ENCODE measurements around the gene SFT2D2. TPM values are rescaled to one million over a fixed set of nuclear protein-coding genes. Genes with fewer than 3 reads are reported as not detected.

Gene SFT2D2
- total RNA-seq, 1 donor from 2014 or later, result 36.8 TPM

DNA sequence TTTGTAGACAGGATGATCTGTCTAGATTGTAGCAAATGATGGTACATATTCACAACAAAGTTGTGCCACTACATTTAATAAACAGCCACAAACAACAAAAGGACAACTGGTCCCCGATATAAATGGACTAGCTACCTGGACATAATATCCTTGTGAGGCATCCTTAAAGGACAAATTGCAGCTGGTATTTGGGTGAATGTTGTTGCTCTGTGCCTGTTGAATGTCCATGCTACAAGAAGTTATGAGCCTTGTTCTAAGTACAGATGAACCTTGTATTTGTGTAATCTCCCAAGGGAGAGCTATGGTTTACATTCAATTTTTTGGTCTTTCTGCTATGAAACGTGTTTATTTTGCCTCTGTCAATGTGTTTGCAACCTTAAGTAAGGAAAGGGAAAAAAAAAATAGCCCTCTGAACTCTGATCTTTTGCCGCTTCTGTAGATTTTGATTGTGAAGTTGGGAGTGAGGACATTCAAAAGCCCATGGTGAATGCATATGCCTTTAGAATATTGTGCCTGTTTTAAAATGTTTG, 26.5 kb downstream of the SFT2D2 start:
- TF ChIP-seq, protein P1, sequence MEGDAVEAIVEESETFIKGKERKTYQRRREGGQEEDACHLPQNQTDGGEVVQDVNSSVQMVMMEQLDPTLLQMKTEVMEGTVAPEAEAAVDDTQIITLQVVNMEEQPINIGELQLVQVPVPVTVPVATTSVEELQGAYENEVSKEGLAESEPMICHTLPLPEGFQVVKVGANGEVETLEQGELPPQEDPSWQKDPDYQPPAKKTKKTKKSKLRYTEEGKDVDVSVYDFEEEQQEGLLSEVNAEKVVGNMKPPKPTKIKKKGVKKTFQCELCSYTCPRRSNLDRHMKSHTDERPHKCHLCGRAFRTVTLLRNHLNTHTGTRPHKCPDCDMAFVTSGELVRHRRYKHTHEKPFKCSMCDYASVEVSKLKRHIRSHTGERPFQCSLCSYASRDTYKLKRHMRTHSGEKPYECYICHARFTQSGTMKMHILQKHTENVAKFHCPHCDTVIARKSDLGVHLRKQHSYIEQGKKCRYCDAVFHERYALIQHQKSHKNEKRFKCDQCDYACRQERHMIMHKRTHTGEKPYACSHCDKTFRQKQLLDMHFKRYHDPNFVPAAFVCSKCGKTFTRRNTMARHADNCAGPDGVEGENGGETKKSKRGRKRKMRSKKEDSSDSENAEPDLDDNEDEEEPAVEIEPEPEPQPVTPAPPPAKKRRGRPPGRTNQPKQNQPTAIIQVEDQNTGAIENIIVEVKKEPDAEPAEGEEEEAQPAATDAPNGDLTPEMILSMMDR (IDR thresholded peaks at IDR 0.05; ENCODE audit: unreplicated experiment), result no peak
- DNase-seq (ENCODE audit: low spot score), result no peak
- Mint-ChIP-seq H3K4me1 (ENCODE audit: unreplicated experiment) (no peaks in the 10 kb centered on the region), H3K27ac (ENCODE audit: unreplicated experiment) (no peak overlapping the region), H3K9me3 (ENCODE audit: unreplicated experiment) (peaks cover 4% of the 10 kb centered on the region), H3K36me3 (ENCODE audit: low read depth, unreplicated experiment) (peaks cover 12% of the 10 kb centered on the region), H3K27me3 (ENCODE audit: unreplicated experiment) (no peaks in the 10 kb centered on the region), H3K4me3 (ENCODE audit: unreplicated experiment) (no peak overlapping the region)

DNA sequence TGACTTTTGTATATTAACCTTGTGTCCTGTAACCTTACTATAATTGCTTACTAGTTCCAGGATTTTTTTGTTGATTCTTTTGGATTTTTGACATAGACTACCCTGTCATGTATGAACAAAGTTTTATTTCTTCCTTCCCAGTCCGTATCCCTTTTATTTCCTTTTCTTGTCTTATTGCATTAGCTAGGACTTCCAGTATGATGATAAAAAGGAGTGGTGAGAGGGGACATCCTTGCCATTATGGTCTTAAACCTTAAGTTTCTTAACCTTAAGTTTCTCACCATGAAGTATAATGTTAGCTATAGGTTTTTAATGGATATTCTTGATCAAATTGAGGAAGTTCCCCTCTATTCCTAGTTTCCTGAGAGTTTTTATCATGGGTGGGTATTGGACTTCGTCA, 30.4 kb downstream of the SFT2D2 start:
- Mint-ChIP-seq H3K27me3 (ENCODE audit: unreplicated experiment) (no peaks in the 10 kb centered on the region), H3K9me3 (ENCODE audit: unreplicated experiment) (peaks cover 4% of the 10 kb centered on the region), H3K36me3 (ENCODE audit: low read depth, unreplicated experiment) (peaks cover 10% of the 10 kb centered on the region), H3K4me1 (ENCODE audit: unreplicated experiment) (no peaks in the 10 kb centered on the region), H3K4me3 (ENCODE audit: unreplicated experiment) (no peak overlapping the region), H3K27ac (ENCODE audit: unreplicated experiment) (no peak overlapping the region)
- no peak for DNase-seq (ENCODE audit: low spot score)
- TF ChIP-seq, protein P1 (IDR thresholded peaks at IDR 0.05; ENCODE audit: unreplicated experiment), result no peak

DNA sequence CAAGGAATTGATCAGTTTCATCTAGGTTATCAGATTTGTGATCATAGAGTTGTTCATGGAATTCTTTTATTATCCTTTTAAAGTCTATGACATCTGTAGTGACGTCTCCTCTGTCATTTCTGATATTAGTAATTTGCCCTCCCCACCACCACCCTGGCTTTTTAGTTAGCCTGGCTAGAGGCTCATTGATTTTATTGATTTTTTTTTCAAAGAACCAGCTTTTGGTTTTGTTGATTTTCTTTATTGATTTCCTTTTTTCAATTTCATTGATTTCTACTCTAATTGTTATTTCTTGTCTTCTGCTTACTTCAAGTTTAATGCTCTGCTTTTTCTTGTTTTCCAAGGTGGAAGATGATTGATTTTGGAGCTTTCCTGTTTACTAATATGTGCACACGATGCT, 31.6 kb downstream of the SFT2D2 start:
- H3K36me3 Mint-ChIP-seq (ENCODE audit: low read depth, unreplicated experiment), result peaks cover 10% of the 10 kb centered on the region
- no peaks in the 10 kb centered on the region for H3K4me1 Mint-ChIP-seq (ENCODE audit: unreplicated experiment)
- no peak overlapping the region for H3K4me3 Mint-ChIP-seq (ENCODE audit: unreplicated experiment)

DNA sequence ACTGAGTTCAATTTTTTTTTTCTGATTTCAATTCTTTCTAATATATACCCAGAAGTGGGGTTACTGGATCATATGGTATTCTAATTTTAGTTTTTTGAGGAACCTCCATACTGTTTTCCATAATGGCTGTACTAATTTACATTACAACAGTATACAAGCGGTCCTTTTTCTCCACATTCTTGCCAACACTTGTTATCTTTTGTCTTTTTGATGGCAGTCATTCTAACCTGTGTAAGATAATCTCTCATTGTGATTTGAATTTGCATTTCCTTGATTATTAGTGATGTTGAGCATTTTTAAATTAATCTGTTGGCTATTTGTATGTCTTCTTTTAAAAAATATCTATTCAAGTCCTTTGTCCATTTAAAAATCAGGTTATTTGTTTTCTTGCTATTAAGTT, 33.8 kb downstream of the SFT2D2 start:
- no peak overlapping the region for H3K27ac Mint-ChIP-seq (ENCODE audit: unreplicated experiment)
- H3K4me1 Mint-ChIP-seq (ENCODE audit: unreplicated experiment), result no peaks in the 10 kb centered on the region
- peaks cover 4% of the 10 kb centered on the region for H3K9me3 Mint-ChIP-seq (ENCODE audit: unreplicated experiment)
- DNase-seq (ENCODE audit: low spot score), result no peak
- TF ChIP-seq, protein P1 (IDR thresholded peaks at IDR 0.05; ENCODE audit: unreplicated experiment), result no peak
- H3K36me3 Mint-ChIP-seq (ENCODE audit: low read depth, unreplicated experiment), result peaks cover 11% of the 10 kb centered on the region
- H3K27me3 Mint-ChIP-seq (ENCODE audit: unreplicated experiment), result peaks cover 1% of the 10 kb centered on the region
- H3K4me3 Mint-ChIP-seq (ENCODE audit: unreplicated experiment), result no peak overlapping the region

More for the DNA sequence above, 31.6 kb downstream of the SFT2D2 start:
- Mint-ChIP-seq H3K9me3 (ENCODE audit: unreplicated experiment) (peaks cover 4% of the 10 kb centered on the region), H3K27ac (ENCODE audit: unreplicated experiment) (no peak overlapping the region), H3K27me3 (ENCODE audit: unreplicated experiment) (no peaks in the 10 kb centered on the region)
- TF ChIP-seq, protein P1 (IDR thresholded peaks at IDR 0.05; ENCODE audit: unreplicated experiment), result no peak
- DNase-seq (ENCODE audit: low spot score), result no peak

DNA sequence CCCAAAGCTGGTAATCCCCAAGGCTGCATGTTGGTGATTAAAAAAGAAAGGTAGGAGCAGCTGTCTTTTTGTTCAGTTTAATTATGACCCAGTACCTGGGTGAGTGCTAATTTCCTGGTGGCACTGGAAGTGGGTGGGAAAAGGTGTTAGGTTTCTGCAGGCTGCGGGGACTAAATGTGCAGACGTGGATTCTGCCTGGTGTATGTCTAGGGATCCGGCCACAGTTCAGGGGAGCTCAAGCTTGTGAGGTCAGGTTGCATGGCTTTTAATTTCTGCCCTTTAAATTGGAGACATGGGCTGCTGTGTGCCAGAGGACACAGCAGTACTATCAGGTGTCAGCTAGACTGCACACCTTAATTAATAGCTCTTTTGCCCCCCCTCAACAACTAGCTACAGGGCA, 34.6 kb downstream of the SFT2D2 start:
- H3K27me3 Mint-ChIP-seq (ENCODE audit: unreplicated experiment), result peaks cover 1% of the 10 kb centered on the region
- peaks cover 4% of the 10 kb centered on the region for H3K9me3 Mint-ChIP-seq (ENCODE audit: unreplicated experiment)
- TF ChIP-seq, protein P1 (IDR thresholded peaks at IDR 0.05; ENCODE audit: unreplicated experiment), result no peak
- no peak for DNase-seq (ENCODE audit: low spot score)
- H3K27ac Mint-ChIP-seq (ENCODE audit: unreplicated experiment), result no peak overlapping the region
- no peak overlapping the region for H3K4me3 Mint-ChIP-seq (ENCODE audit: unreplicated experiment)
- H3K4me1 Mint-ChIP-seq (ENCODE audit: unreplicated experiment), result no peaks in the 10 kb centered on the region
- H3K36me3 Mint-ChIP-seq (ENCODE audit: low read depth, unreplicated experiment), result peaks cover 8% of the 10 kb centered on the region
